Measurements from ENCODE around the gene CROCC2.

CROCC2 gene

DNA sequence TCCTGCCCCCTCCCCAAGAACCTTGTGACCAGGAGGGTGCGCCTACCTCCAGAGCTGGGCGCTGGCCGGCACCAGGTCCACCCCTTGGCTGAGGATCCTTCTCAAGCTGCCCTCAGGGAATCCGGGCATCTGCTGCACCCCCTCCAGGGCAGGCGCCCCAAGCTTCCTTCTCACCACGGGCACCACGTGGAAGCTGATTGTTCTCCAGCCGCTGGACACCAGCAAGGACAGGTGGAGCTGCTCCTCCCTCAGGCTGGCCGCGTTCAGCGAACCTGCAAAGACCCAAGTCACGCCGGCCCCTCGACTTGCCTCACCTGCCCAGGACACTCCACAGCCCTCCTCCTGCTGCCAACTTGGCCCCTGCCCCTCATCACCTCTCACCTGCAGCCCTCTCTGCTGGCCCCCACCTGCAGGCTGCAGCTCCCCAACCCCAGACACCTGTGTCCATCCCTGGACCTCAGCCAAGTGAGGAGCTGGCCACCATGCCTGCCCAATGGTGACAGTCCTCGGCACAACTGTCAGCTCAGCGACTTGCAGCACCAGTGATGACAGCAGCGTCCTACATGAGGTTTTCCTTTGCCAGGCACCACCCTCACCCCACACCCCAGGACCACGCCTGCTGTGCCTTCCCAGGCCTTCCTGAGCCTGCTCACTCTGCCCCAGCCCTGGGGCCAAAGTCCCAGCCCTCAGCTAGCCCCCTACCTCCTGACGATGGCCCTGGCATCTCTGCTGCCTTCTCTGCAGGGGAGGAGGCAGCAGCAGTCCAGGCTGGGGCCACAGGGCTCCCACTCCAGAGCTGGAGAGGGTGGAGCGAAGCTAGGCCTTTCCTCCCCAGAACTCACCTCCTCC lies 14.4 kb upstream of the CROCC2 start:
- no peaks in the 10 kb centered on the region for H3K36me3 ChIP-seq (ENCODE audit: control insufficient read depth in 2 of 2, insufficient read depth in 1 of 2, low read length in 2 of 2)
- H3K4me3 ChIP-seq (ENCODE audit: low read depth, low read length) = no peak overlapping the region
- ChIA-PET POLR2A (interaction anchor here (0.6 kb wide), 1 partner anchor 412 kb away, joined by 3 read pairs; no protein-coding TSS in a partner anchor), CTCF (interaction anchor here (2.2 kb wide), 1 partner anchor 23 kb away, joined by 7 read pairs; no protein-coding TSS in a partner anchor)
- H3K4me1 ChIP-seq (ENCODE audit: control insufficient read depth, insufficient read depth, low read length) = no peaks in the 10 kb centered on the region
- no peaks in the 10 kb centered on the region for H3K9me3 ChIP-seq (ENCODE audit: control insufficient read depth, insufficient read depth, low read depth, low read length)
- TF ChIP-seq ZIC2 (tag by site-specific recombination; IDR thresholded peaks at IDR 0.05) (peak; percentile 44), ZNF248 (tag by site-specific recombination; IDR thresholded peaks at IDR 0.05) (no peak), MZF1 (tag by site-specific recombination; IDR thresholded peaks at IDR 0.05; ENCODE audit: borderline replicate concordance) (no peak), PRDM1 (tag by site-specific recombination; IDR thresholded peaks at IDR 0.05) (no peak)
- TF ChIP-seq, protein P1, sequence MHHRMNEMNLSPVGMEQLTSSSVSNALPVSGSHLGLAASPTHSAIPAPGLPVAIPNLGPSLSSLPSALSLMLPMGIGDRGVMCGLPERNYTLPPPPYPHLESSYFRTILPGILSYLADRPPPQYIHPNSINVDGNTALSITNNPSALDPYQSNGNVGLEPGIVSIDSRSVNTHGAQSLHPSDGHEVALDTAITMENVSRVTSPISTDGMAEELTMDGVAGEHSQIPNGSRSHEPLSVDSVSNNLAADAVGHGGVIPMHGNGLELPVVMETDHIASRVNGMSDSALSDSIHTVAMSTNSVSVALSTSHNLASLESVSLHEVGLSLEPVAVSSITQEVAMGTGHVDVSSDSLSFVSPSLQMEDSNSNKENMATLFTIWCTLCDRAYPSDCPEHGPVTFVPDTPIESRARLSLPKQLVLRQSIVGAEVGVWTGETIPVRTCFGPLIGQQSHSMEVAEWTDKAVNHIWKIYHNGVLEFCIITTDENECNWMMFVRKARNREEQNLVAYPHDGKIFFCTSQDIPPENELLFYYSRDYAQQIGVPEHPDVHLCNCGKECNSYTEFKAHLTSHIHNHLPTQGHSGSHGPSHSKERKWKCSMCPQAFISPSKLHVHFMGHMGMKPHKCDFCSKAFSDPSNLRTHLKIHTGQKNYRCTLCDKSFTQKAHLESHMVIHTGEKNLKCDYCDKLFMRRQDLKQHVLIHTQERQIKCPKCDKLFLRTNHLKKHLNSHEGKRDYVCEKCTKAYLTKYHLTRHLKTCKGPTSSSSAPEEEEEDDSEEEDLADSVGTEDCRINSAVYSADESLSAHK (tag by site-specific recombination; IDR thresholded peaks at IDR 0.05) = no peak
- TF ChIP-seq, protein P2, sequence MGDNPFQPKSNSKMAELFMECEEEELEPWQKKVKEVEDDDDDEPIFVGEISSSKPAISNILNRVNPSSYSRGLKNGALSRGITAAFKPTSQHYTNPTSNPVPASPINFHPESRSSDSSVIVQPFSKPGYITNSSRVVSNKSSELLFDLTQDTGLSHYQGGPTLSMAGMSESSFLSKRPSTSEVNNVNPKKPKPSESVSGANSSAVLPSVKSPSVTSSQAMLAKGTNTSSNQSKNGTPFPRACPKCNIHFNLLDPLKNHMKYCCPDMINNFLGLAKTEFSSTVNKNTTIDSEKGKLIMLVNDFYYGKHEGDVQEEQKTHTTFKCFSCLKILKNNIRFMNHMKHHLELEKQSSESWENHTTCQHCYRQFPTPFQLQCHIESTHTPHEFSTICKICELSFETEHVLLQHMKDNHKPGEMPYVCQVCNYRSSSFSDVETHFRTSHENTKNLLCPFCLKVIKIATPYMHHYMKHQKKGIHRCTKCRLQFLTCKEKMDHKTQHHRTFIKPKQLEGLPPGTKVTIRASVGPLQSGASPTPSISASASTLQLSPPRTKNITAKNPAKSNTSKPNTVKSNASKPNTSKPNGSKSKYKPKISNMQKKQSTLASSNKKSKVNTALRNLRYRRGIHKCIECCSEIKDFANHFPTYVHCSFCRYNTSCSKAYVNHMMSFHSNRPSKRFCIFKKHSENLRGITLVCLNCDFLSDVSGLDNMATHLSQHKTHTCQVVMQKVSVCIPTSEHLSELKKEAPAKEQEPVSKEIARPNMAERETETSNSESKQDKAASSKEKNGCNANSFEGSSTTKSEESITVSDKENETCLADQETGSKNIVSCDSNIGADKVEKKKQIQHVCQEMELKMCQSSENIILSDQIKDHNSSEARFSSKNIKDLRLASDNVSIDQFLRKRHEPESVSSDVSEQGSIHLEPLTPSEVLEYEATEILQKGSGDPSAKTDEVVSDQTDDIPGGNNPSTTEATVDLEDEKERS (tag by site-specific recombination; IDR thresholded peaks at IDR 0.05) = no peak
- H3K27ac ChIP-seq (ENCODE audit: extremely low read depth, low read depth, low read length) = no peak overlapping the region

DNA sequence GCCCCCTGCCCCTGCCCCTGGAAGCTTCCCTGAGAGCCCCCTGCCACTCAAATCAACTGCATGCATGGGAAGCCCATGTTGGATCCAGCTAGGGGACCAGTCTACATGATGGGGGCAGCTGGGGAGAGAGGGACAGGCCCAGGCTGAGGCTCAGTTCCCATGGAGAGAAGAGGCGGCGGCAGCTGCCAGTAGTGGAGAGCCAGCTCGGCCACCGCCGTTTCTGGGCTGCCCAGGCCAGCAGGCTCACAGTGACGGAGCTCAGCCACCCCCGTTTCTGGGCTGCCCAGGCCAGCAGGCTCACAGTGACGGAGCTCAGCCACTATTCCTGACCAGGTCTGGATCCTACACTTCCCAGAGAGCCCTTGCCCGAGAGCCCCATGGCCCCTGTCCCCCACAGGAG lies 13.8 kb upstream of the CROCC2 start:
- TF ChIP-seq ZBTB7A (tag by site-specific recombination; IDR thresholded peaks at IDR 0.05; ENCODE audit: low read depth) (no peak), SP3 (tag by site-specific recombination; IDR thresholded peaks at IDR 0.05) (no peak)
- TF ChIP-seq, protein P3, sequence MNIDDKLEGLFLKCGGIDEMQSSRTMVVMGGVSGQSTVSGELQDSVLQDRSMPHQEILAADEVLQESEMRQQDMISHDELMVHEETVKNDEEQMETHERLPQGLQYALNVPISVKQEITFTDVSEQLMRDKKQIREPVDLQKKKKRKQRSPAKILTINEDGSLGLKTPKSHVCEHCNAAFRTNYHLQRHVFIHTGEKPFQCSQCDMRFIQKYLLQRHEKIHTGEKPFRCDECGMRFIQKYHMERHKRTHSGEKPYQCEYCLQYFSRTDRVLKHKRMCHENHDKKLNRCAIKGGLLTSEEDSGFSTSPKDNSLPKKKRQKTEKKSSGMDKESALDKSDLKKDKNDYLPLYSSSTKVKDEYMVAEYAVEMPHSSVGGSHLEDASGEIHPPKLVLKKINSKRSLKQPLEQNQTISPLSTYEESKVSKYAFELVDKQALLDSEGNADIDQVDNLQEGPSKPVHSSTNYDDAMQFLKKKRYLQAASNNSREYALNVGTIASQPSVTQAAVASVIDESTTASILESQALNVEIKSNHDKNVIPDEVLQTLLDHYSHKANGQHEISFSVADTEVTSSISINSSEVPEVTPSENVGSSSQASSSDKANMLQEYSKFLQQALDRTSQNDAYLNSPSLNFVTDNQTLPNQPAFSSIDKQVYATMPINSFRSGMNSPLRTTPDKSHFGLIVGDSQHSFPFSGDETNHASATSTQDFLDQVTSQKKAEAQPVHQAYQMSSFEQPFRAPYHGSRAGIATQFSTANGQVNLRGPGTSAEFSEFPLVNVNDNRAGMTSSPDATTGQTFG (tag by site-specific recombination; IDR thresholded peaks at IDR 0.05; ENCODE audit: borderline replicate concordance) = no peak
- TF ChIP-seq, protein P4, sequence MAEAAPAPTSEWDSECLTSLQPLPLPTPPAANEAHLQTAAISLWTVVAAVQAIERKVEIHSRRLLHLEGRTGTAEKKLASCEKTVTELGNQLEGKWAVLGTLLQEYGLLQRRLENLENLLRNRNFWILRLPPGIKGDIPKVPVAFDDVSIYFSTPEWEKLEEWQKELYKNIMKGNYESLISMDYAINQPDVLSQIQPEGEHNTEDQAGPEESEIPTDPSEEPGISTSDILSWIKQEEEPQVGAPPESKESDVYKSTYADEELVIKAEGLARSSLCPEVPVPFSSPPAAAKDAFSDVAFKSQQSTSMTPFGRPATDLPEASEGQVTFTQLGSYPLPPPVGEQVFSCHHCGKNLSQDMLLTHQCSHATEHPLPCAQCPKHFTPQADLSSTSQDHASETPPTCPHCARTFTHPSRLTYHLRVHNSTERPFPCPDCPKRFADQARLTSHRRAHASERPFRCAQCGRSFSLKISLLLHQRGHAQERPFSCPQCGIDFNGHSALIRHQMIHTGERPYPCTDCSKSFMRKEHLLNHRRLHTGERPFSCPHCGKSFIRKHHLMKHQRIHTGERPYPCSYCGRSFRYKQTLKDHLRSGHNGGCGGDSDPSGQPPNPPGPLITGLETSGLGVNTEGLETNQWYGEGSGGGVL (tag by site-specific recombination; IDR thresholded peaks at IDR 0.05) = no peak
- H3K27ac ChIP-seq (ENCODE audit: extremely low read depth, low read depth, low read length) = no peak overlapping the region
- no peaks in the 10 kb centered on the region for H3K4me1 ChIP-seq (ENCODE audit: control insufficient read depth, insufficient read depth, low read length)
- no peak overlapping the region for H3K4me3 ChIP-seq (ENCODE audit: low read depth, low read length)
- POLR2A ChIA-PET = interaction anchor here (0.6 kb wide), 1 partner anchor 412 kb away, joined by 3 read pairs; no protein-coding TSS in a partner anchor
- no peaks in the 10 kb centered on the region for H3K36me3 ChIP-seq (ENCODE audit: control insufficient read depth in 2 of 2, insufficient read depth in 1 of 2, low read length in 2 of 2)
- no peaks in the 10 kb centered on the region for H3K9me3 ChIP-seq (ENCODE audit: control insufficient read depth, insufficient read depth, low read depth, low read length)
- CTCF ChIA-PET = interaction anchor here (1.3 kb wide), 1 partner anchor 20 kb away, joined by 3 read pairs; no protein-coding TSS in a partner anchor
